HG03378 (cell line): ENCODE data around the gene GMIP.

Source experiments
- ATAC-seq: cut with Tn5 transposase; IDR thresholded peaks from one replicate; pipeline ENCODE4 v1.9.1; 2021; ENCODE audit warnings: mild to moderate bottlenecking, moderate library complexity; ENCODE audit not compliant: unreplicated experiment

GMIP gene

GRCh38 chr19:19579533-19580361, 63.7 kb downstream of the GMIP start:
- no peak for ATAC-seq
